H9 (cell line): ENCODE results near the gene RNPEPL1. TPM values are rescaled to one million over a fixed set of nuclear protein-coding genes. Genes with fewer than 3 reads are reported as not detected.

ENCODE experiments used
- DNase-seq: peaks from one replicate; pipeline ENCODE4 v3.0.0-alpha.2; 2017
- H2AFZ ChIP-seq: one replicate; pipeline ENCODE4 v1.6.1; 2013; ENCODE audit warnings: mild to moderate bottlenecking, low read length, control low read depth, moderate library complexity
- H2AK5ac ChIP-seq: 2 replicates; pipeline ENCODE4 v1.6.1; 2013; ENCODE audit warnings: low read length, control low read depth, mixed read lengths; ENCODE audit not compliant: insufficient read length
- H2BK120ac ChIP-seq: one replicate; pipeline ENCODE4 v1.6.1; 2013; ENCODE audit warnings: low read depth, mild to moderate bottlenecking, low read length, control low read depth, inconsistent platforms; ENCODE audit not compliant: poor library complexity, severe bottlenecking
- H2BK12ac ChIP-seq: 2 replicates; pipeline ENCODE4 v1.6.1; 2013; ENCODE audit warnings: low read length, control low read depth, mixed read lengths, low read depth; ENCODE audit not compliant: insufficient read length
- H2BK15ac ChIP-seq: 2 replicates; pipeline ENCODE4 v1.6.1; 2013; ENCODE audit warnings: low read depth, low read length, control low read depth
- H2BK20ac ChIP-seq: one replicate; pipeline ENCODE4 v1.6.1; 2013; ENCODE audit warnings: low read depth, mild to moderate bottlenecking, low read length, control low read depth, inconsistent platforms; ENCODE audit not compliant: poor library complexity, severe bottlenecking
- H2BK5ac ChIP-seq: 2 replicates; pipeline ENCODE4 v1.6.1; 2013; ENCODE audit warnings: low read length, control low read depth, mixed read lengths; ENCODE audit not compliant: insufficient read length
- H3K14ac ChIP-seq: 2 replicates; pipeline ENCODE4 v1.6.1; 2013; ENCODE audit warnings: low read length, control low read depth; ENCODE audit not compliant: insufficient read depth
- H3K18ac ChIP-seq: 2 replicates; pipeline ENCODE4 v1.6.1; 2013; ENCODE audit warnings: low read depth, mild to moderate bottlenecking, mixed read lengths, low read length, control low read depth; ENCODE audit not compliant: insufficient read length
- H3K23ac ChIP-seq: 2 replicates; pipeline ENCODE4 v1.6.1; 2013; ENCODE audit warnings: low read length, control low read depth, mixed read lengths, low read depth; ENCODE audit not compliant: insufficient read length
- H3K23me2 ChIP-seq: 2 replicates; pipeline ENCODE4 v1.6.1; 2013; ENCODE audit warnings: low read depth, mild to moderate bottlenecking, mixed read lengths, low read length, control low read depth; ENCODE audit not compliant: insufficient read length, poor library complexity, severe bottlenecking
- H3K27ac ChIP-seq: 2 replicates; pipeline ENCODE4 v1.5.1; 2013; ENCODE audit warnings: low read length, control low read depth, mixed read lengths, low read depth; ENCODE audit not compliant: insufficient read length
- H3K27me3 ChIP-seq: 2 replicates; pipeline ENCODE4 v1.6.1; 2013; ENCODE audit warnings: low read length, control low read depth, inconsistent platforms; ENCODE audit not compliant: insufficient read depth
- H3K4ac ChIP-seq: 2 replicates; pipeline ENCODE4 v1.6.1; 2013; ENCODE audit warnings: low read depth, mild to moderate bottlenecking, control low read depth, inconsistent platforms, low read length, moderate library complexity
- H3K4me1 ChIP-seq: 2 replicates; pipeline ENCODE4 v1.6.1; 2013; ENCODE audit warnings: low read length, control low read depth, inconsistent platforms; ENCODE audit not compliant: insufficient read depth
- H3K4me2 ChIP-seq: 2 replicates; pipeline ENCODE4 v1.6.1; 2013; ENCODE audit warnings: low read length, control low read depth, mixed read lengths; ENCODE audit not compliant: insufficient read length, insufficient read depth
- H3K56ac ChIP-seq: 2 replicates; pipeline ENCODE4 v1.6.1; 2013; ENCODE audit warnings: low read depth, mild to moderate bottlenecking, mixed read lengths, low read length, control low read depth; ENCODE audit not compliant: insufficient read length
- H3K79me1 ChIP-seq: 2 replicates; pipeline ENCODE4 v1.6.1; 2013; ENCODE audit warnings: low read depth, mild to moderate bottlenecking, moderate library complexity, low read length, control low read depth, inconsistent platforms; ENCODE audit not compliant: insufficient read depth, poor library complexity, severe bottlenecking
- H3K79me2 ChIP-seq: 2 replicates; pipeline ENCODE4 v1.6.1; 2013; ENCODE audit warnings: low read length, control low read depth, inconsistent platforms; ENCODE audit not compliant: insufficient read depth
- H3K9ac ChIP-seq: 2 replicates; pipeline ENCODE4 v1.6.1; 2013; ENCODE audit warnings: low read length, control low read depth, mixed read lengths; ENCODE audit not compliant: insufficient read length; ENCODE audit errors: extremely low read depth
- H3K9me3 ChIP-seq: one replicate; pipeline ENCODE4 v1.6.1; 2013; ENCODE audit warnings: low read depth, low read length, inconsistent platforms; ENCODE audit not compliant: control insufficient read depth
- H3T11ph ChIP-seq: one replicate; pipeline ENCODE4 v1.6.1; 2013; ENCODE audit warnings: mild to moderate bottlenecking, low read length, control low read depth, inconsistent platforms
- H4K20me1 ChIP-seq: one replicate; pipeline ENCODE4 v1.6.1; 2013; ENCODE audit not compliant: control insufficient read depth, insufficient read length, insufficient read depth
- H4K5ac ChIP-seq: 2 replicates; pipeline ENCODE4 v1.6.1; 2013; ENCODE audit warnings: low read depth, mild to moderate bottlenecking, mixed read lengths, low read length, control low read depth; ENCODE audit not compliant: insufficient read length
- H4K8ac ChIP-seq: replicated peaks from 2 replicates; pipeline ENCODE4 v1.6.1; 2013; ENCODE audit warnings: low read length, control low read depth, mixed read lengths, low read depth; ENCODE audit not compliant: insufficient read length
- H4K91ac ChIP-seq: 2 replicates; pipeline ENCODE4 v1.6.1; 2013; ENCODE audit warnings: low read depth, mild to moderate bottlenecking, moderate library complexity, mixed read lengths, low read length, control low read depth; ENCODE audit not compliant: insufficient read length
- H3K27ac Mint-ChIP-seq, 3 experiments: 2 replicates in 2 of 3; 3 replicates in 1 of 3; pipeline ENCODE4 v1.8.0; 2020 to 2021; ENCODE audit warnings: mixed read lengths in 3 of 3, mild to moderate bottlenecking in 1 of 3, moderate library complexity in 1 of 3
- H3K27me3 Mint-ChIP-seq: 2 replicates; pipeline ENCODE4 v1.8.0; 2021; ENCODE audit warnings: low read depth, mild to moderate bottlenecking, moderate library complexity, mixed read lengths
- H3K36me3 Mint-ChIP-seq, 3 experiments: 2 replicates in 2 of 3; 3 replicates in 1 of 3; pipeline ENCODE4 v1.8.0; 2020 to 2021; ENCODE audit warnings: low read depth in 3 of 3, mixed read lengths in 3 of 3; ENCODE audit not compliant: insufficient read depth in 1 of 3
- H3K4me1 Mint-ChIP-seq, 2 experiments: 2 replicates each; pipeline ENCODE4 v1.8.0; 2020; ENCODE audit warnings: mixed read lengths in 2 of 2
- H3K4me3 Mint-ChIP-seq, 2 experiments: 2 replicates in 1 of 2; 3 replicates in 1 of 2; pipeline ENCODE4 v1.8.0; 2020 to 2021; ENCODE audit warnings: mild to moderate bottlenecking in 2 of 2, mixed read lengths in 2 of 2, moderate library complexity in 1 of 2
- H3K9me3 Mint-ChIP-seq, 2 experiments: 2 replicates in 1 of 2; 3 replicates in 1 of 2; pipeline ENCODE4 v1.8.0; 2020; ENCODE audit warnings: mild to moderate bottlenecking in 2 of 2, mixed read lengths in 2 of 2, moderate library complexity in 1 of 2
- WGBS: extraction: QIAGEN DNeasy Blood & Tissue Kit; methylation state at CpG from one replicate; pipeline ENCODE4 v1.1.7; 2013; ENCODE audit warnings: missing lambda C conversion rate, low lambda C conversion rate, mixed read lengths; ENCODE audit not compliant: insufficient read length; ENCODE audit errors: extremely low coverage; 5-methylcytosine and 5-hydroxymethylcytosine counted together
- total RNA-seq: library from RNA; stranded (reverse); gene quantifications from 2 replicates; pipeline ENCODE4 v1.2.1, GENCODE V29; 2021
- TF ChIP-seq, protein P1 (sequence below): fragments of 200-600 bp; sonication (generic); conservative IDR thresholded peaks from 3 replicates; pipeline ENCODE4 v1.8.0; 2021; ENCODE audit warnings: antibody characterized with exemption, mild to moderate bottlenecking

Gene RNPEPL1
- total RNA-seq, 1 experiment from 2014 or later = 22.5 TPM

DNA sequence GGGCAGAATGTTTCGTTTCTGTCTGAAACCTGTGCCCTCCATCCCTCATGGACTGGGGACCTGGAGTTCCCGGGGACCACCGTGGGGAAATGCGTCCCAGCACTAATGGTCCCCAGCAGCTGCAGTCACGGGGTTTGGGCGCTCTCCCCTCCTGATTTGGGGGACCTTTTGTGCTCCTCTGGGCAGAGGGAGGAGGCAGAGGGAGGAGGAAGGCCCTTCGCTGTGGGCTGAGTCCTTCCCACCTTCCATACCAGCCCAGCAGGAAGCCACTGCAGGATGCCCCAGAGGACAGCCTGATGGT is 60.2 kb downstream of the RNPEPL1 start:
- Histone ChIP-seq H2AFZ (no peak overlapping the region), H3K18ac (no peak overlapping the region), H3K23me2 (no peaks in the 10 kb centered on the region), H3K79me2 (no peaks in the 10 kb centered on the region), H3K9me3 (peaks cover under 1% of the 10 kb centered on the region), H3K4me2 (no peak overlapping the region), H3K79me1 (no peaks in the 10 kb centered on the region), H4K5ac (no peak overlapping the region), H2AK5ac (no peak overlapping the region), H2BK12ac (no peak overlapping the region), H3K4me1 (no peaks in the 10 kb centered on the region), H3K9ac (no peak overlapping the region), H3K23ac (no peak overlapping the region), H4K20me1 (no peaks in the 10 kb centered on the region), H4K91ac (no peak overlapping the region), H2BK15ac (no peak overlapping the region), H2BK5ac (no peak overlapping the region), H3K27me3 (no peaks in the 10 kb centered on the region; the same call in 1 of the 2 replicates), H2BK120ac (no peak overlapping the region), H2BK20ac (no peak overlapping the region), H3K56ac (no peak overlapping the region), H3K14ac (no peak overlapping the region), H3T11ph (no peak overlapping the region), H3K4ac (no peak overlapping the region), H4K8ac (no peak overlapping the region), H3K27ac (no peak overlapping the region)
- no CpG with 5 or more reads among the region's 7 CpGs for WGBS
- Mint-ChIP-seq H3K36me3 (peaks cover 0 to 7% (median 0%) of the 10 kb centered on the region in 3 experiments; a peak in 2 of 7 replicates), H3K27ac (no peak overlapping the region), H3K4me1 (peaks cover 0 to 9% of the 10 kb centered on the region in 2 experiments; a peak in 2 of 4 replicates), H3K9me3 (peaks cover 15 to 18% of the 10 kb centered on the region in 2 experiments), H3K4me3 (no peak overlapping the region), H3K27me3 (peaks cover 8% of the 10 kb centered on the region; the same call in 1 of the 2 replicates)
- no peak for DNase-seq
- TF ChIP-seq, protein P1, sequence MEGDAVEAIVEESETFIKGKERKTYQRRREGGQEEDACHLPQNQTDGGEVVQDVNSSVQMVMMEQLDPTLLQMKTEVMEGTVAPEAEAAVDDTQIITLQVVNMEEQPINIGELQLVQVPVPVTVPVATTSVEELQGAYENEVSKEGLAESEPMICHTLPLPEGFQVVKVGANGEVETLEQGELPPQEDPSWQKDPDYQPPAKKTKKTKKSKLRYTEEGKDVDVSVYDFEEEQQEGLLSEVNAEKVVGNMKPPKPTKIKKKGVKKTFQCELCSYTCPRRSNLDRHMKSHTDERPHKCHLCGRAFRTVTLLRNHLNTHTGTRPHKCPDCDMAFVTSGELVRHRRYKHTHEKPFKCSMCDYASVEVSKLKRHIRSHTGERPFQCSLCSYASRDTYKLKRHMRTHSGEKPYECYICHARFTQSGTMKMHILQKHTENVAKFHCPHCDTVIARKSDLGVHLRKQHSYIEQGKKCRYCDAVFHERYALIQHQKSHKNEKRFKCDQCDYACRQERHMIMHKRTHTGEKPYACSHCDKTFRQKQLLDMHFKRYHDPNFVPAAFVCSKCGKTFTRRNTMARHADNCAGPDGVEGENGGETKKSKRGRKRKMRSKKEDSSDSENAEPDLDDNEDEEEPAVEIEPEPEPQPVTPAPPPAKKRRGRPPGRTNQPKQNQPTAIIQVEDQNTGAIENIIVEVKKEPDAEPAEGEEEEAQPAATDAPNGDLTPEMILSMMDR = no peak
